Stomach (tissue), 9 donors: ENCODE data around the gene NUCKS1. TPM values are rescaled to one million over a fixed set of nuclear protein-coding genes. Genes with fewer than 3 reads are reported as not detected.

Experiments used
- DNase-seq, 2 donors: peaks; one replicate each; pipeline versions ENCODE4 v3.0.0 to v3.0.0-alpha.2; 2013 to 2019
- H3K27ac ChIP-seq, 5 donors: fragments of 200-600 bp in 4 of 5; sonication (generic) in 4 of 5; one replicate each; pipeline ENCODE4 v1.5.1; 2013 to 2019; ENCODE audit warnings: mild to moderate bottlenecking in 1 of 5, moderate library complexity in 1 of 5
- H3K27me3 ChIP-seq, 3 donors: fragments of 200-600 bp; sonication (generic); one replicate each; pipeline ENCODE4 v1.5.1; 2017 to 2019; ENCODE audit warnings: mixed run types in 1 of 3
- H3K36me3 ChIP-seq, 4 donors: fragments of 200-600 bp; sonication (generic); 1 replicate in 3 of 4; 2 replicates in 1 of 4; pipeline ENCODE4 v1.5.1; 2016 to 2019
- H3K4me1 ChIP-seq, 4 donors: fragments of 200-600 bp; sonication (generic); one replicate each; pipeline ENCODE4 v1.5.1; 2016 to 2019
- H3K4me3 ChIP-seq, 4 donors: fragments of 200-600 bp; sonication (generic) in 3 of 4; one replicate each; pipeline ENCODE4 v1.5.1; 2016 to 2019; ENCODE audit warnings: mild to moderate bottlenecking in 1 of 4
- H3K9me3 ChIP-seq, 4 donors: fragments of 200-600 bp; sonication (generic); one replicate each; pipeline ENCODE4 v1.5.1; 2016 to 2019
- EP300 ChIP-seq: sonication (generic); formaldehyde crosslinking; IDR thresholded peaks from one replicate; pipeline ENCODE4 v1.6.1; 2017; ENCODE audit warnings: antibody characterized with exemption
- POLR2A ChIP-seq, 4 donors: fragments of 450-650 bp; IDR thresholded peaks; one replicate each; pipeline ENCODE4 v1.6.1; 2016; ENCODE audit warnings: antibody characterized with exemption in 4 of 4, control low read depth in 2 of 4, mild to moderate bottlenecking in 1 of 4, moderate library complexity in 1 of 4
- POLR2AphosphoS5 ChIP-seq, 3 donors: sonication (generic); formaldehyde crosslinking; IDR thresholded peaks; one replicate each; pipeline ENCODE4 v1.6.1; 2016; ENCODE audit warnings: antibody characterized with exemption in 3 of 3
- WGBS, 5 donors: extraction: QIAGEN DNeasy Blood & Tissue Kit in 3 of 5; methylation state at CpG; one replicate each; pipeline versions ENCODE4 v1.1.5 to v1.1.7; 2013 to 2018; 5-methylcytosine and 5-hydroxymethylcytosine counted together
- intact Hi-C: fragments of 100-400 bp; cut with DNase I; formaldehyde crosslinking; loops from one replicate; pipeline ENCODE4 v1.15.1; 2023; ENCODE audit warnings: low total_unique reads
- polyA plus RNA-seq, 3 donors: library from polyadenylated mRNA; stranded (reverse); fragments of 200-250 nt; gene quantifications; one replicate each; pipeline ENCODE4 v1.2.3, GENCODE V29; 2013
- total RNA-seq, 5 donors: library from RNA; depleted of rRNA; stranded (reverse); fragments of >200 nt; gene quantifications; one replicate each; pipeline versions ENCODE4 v1.1.0 to v1.2.3, GENCODE V29; 2014 to 2016
- TF ChIP-seq, protein P1 (sequence below), 7 experiments: fragments of 450-650 bp in 4 of 7; fragments of 200-600 bp in 3 of 7; sonication (generic) in 3 of 7; IDR thresholded peaks; one replicate each; pipeline ENCODE4 v1.5.1; 2016 to 2019; ENCODE audit warnings: antibody characterized with exemption in 7 of 7, control low read depth in 2 of 7, mild to moderate bottlenecking in 1 of 7
- donor health status: healthy with polysubstance abuse.
- donor health status: Bipolar disorder and iron deficiency.
- donor health status: healthy.

NUCKS1 gene
- total and polyA plus RNA-seq, 8 donors: 28.0 to 330 (median 44.0) TPM

DNA sequence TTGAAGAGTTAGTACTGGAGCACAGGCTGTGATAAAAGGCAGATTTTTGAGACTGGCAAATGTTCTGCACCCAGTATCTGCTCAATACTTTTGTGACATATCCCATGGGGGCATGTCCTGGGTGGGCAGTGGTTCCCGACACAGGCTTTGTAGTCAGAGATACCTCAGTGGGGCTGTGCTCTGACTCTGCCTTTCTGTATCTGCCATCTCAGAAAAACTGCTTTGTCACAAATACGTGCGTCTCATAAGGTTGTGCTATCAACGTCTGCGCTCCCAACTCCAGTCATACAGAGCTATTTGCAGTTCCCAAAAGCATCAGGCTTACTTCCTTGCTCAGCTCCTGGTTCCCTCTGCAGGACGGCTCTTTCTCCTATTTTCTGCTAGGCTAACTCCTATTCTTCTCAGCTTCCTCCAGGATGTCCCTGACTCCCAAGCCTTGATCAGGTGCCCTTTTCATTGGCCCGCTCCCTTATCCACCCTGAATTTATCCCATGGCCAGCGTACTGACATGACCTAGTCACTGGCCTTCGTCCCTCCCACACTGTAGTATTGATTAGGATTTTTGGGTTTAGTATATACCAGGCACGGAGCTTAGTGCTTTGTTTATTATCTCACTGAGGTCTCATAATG lies 37.4 kb upstream of the NUCKS1 start:
- no peaks in the 10 kb centered on the region for H3K9me3 ChIP-seq
- peaks cover 0 to 6% (median 0%) of the 10 kb centered on the region in 4 donors for H3K4me1 ChIP-seq
- WGBS, 5 donors: 41 to 72% (median 67%) methylated on average over 10 of the region's 10 CpGs
- no peaks in the 10 kb centered on the region for H3K27me3 ChIP-seq
- intact Hi-C loops: no loop called here
- H3K27ac ChIP-seq: no peak overlapping the region
- peaks cover 5 to 32% (median 29%) of the 10 kb centered on the region in 4 donors for H3K36me3 ChIP-seq
- no peak overlapping the region for H3K4me3 ChIP-seq
- no peak for DNase-seq
- TF ChIP-seq POLR2A (IDR thresholded peaks at IDR 0.05) (no peak), POLR2AphosphoS5 (IDR thresholded peaks at IDR 0.05) (no peak), EP300 (no peak)
- TF ChIP-seq, protein P1, sequence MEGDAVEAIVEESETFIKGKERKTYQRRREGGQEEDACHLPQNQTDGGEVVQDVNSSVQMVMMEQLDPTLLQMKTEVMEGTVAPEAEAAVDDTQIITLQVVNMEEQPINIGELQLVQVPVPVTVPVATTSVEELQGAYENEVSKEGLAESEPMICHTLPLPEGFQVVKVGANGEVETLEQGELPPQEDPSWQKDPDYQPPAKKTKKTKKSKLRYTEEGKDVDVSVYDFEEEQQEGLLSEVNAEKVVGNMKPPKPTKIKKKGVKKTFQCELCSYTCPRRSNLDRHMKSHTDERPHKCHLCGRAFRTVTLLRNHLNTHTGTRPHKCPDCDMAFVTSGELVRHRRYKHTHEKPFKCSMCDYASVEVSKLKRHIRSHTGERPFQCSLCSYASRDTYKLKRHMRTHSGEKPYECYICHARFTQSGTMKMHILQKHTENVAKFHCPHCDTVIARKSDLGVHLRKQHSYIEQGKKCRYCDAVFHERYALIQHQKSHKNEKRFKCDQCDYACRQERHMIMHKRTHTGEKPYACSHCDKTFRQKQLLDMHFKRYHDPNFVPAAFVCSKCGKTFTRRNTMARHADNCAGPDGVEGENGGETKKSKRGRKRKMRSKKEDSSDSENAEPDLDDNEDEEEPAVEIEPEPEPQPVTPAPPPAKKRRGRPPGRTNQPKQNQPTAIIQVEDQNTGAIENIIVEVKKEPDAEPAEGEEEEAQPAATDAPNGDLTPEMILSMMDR (IDR thresholded peaks at IDR 0.05): no peak

DNA sequence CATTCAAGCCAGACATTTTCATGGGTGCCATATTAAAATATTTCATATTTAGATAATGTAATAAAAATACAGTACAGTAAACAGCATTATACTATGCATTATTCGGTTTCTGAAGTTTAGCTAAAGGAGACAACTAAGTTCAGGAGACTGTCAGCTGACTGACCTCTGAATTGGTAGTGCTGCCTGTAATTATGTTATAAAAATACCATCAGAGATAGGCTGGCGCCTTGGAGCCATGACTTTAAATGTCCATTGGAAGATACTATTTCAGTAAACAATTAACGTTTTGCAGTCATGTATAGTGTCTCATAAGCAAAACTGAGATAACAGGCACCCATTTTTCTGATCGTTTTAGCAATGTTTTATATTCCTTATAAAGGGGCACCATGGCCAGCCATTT lies 36.6 kb upstream of the NUCKS1 start:
- 60 to 67% (median 65%) methylated on average over 4 of the region's 4 CpGs for WGBS, 5 donors
- intact Hi-C loops: no loop called here
- H3K4me3 ChIP-seq: no peak overlapping the region
- H3K27me3 ChIP-seq: no peaks in the 10 kb centered on the region
- no peaks in the 10 kb centered on the region for H3K9me3 ChIP-seq
- DNase-seq: no peak
- TF ChIP-seq POLR2AphosphoS5 (IDR thresholded peaks at IDR 0.05) (no peak), POLR2A (IDR thresholded peaks at IDR 0.05) (no peak), EP300 (no peak)
- TF ChIP-seq, protein P1 (IDR thresholded peaks at IDR 0.05): no peak
- peaks cover 0 to 6% (median 0%) of the 10 kb centered on the region in 4 donors for H3K4me1 ChIP-seq
- H3K27ac ChIP-seq: no peak overlapping the region
- peaks cover 0 to 24% (median 21%) of the 10 kb centered on the region in 4 donors for H3K36me3 ChIP-seq

DNA sequence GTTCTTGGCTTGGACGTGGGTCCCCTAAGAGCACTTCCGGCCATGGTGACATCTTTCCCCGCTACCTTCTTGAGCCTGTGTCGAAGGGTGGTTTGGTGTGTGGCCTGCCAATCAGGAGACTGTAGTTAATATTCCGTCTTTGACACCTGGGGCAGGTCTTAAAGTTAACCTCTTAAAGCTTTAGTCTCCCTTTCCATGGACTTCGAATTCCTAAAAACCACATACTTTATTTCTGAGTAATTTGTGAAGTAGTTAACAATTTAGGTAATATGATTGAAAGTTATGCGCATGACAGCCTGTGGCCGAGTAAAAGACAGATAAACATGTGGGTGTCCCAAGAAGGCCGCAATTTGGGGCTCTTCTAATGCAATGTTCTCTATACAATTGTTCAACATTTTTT lies 35.5 kb upstream of the NUCKS1 start:
- no peak for DNase-seq
- 91 to 94% (median 92%) methylated on average over 9 of the region's 9 CpGs for WGBS, 5 donors
- TF ChIP-seq EP300: no peak
- TF ChIP-seq, protein P1 (IDR thresholded peaks at IDR 0.05): no peak
- TF ChIP-seq POLR2AphosphoS5 (IDR thresholded peaks at IDR 0.05): no peak
- no peak for TF ChIP-seq POLR2A (IDR thresholded peaks at IDR 0.05)
- Histone ChIP-seq H3K27me3 (no peaks in the 10 kb centered on the region), H3K36me3 (peaks cover 0 to 13% (median 10%) of the 10 kb centered on the region in 4 donors), H3K4me3 (no peak overlapping the region), H3K4me1 (peaks cover 0 to 6% (median 0%) of the 10 kb centered on the region in 4 donors), H3K27ac (no peak overlapping the region), H3K9me3 (no peaks in the 10 kb centered on the region)
- intact Hi-C loops: no loop called here

DNA sequence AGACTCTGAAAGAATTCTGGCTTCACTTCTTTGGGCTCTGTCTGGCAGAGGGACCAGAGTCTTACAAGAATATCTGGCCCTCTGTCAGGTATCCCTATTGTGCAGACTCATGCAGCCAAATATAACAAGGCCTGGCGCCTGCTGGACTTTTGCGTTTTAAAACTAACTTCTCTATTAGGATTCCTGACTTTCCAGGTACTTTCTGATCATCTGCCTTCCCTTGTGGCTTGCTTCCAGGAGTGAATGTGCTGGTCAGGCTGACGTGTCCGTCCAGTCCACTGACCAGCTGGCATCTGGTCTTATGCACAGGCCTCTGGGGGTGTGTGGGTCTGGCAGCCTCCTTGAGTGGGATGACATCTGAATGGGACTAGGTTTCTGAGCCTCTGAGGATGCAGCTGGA lies 33.9 kb upstream of the NUCKS1 start:
- Histone ChIP-seq H3K9me3 (no peaks in the 10 kb centered on the region), H3K27me3 (no peaks in the 10 kb centered on the region), H3K4me3 (no peak overlapping the region), H3K27ac (no peak overlapping the region), H3K36me3 (no peaks in the 10 kb centered on the region), H3K4me1 (peaks cover 0 to 6% (median 0%) of the 10 kb centered on the region in 4 donors)
- 56 to 77% (median 71%) methylated on average over 4 of the region's 4 CpGs for WGBS, 5 donors
- TF ChIP-seq, protein P1 (IDR thresholded peaks at IDR 0.05): no peak
- TF ChIP-seq POLR2A (IDR thresholded peaks at IDR 0.05) (no peak), POLR2AphosphoS5 (IDR thresholded peaks at IDR 0.05) (no peak), EP300 (no peak)
- intact Hi-C loops: no loop called here
- DNase-seq: no peak
